H9 (cell line): ENCODE measurements around the gene ADAMTS2. TPM values are rescaled to one million over a fixed set of nuclear protein-coding genes. Genes with fewer than 3 reads are reported as not detected.

ENCODE experiments used
- DNase-seq: peaks from one replicate; pipeline ENCODE4 v3.0.0-alpha.2; 2017
- H2AFZ ChIP-seq: one replicate; pipeline ENCODE4 v1.6.1; 2013; ENCODE audit warnings: mild to moderate bottlenecking, low read length, control low read depth, moderate library complexity
- H2AK5ac ChIP-seq: 2 replicates; pipeline ENCODE4 v1.6.1; 2013; ENCODE audit warnings: low read length, control low read depth, mixed read lengths; ENCODE audit not compliant: insufficient read length
- H2BK120ac ChIP-seq: one replicate; pipeline ENCODE4 v1.6.1; 2013; ENCODE audit warnings: low read depth, mild to moderate bottlenecking, low read length, control low read depth, inconsistent platforms; ENCODE audit not compliant: poor library complexity, severe bottlenecking
- H2BK12ac ChIP-seq: 2 replicates; pipeline ENCODE4 v1.6.1; 2013; ENCODE audit warnings: low read length, control low read depth, mixed read lengths, low read depth; ENCODE audit not compliant: insufficient read length
- H2BK15ac ChIP-seq: 2 replicates; pipeline ENCODE4 v1.6.1; 2013; ENCODE audit warnings: low read depth, low read length, control low read depth
- H2BK20ac ChIP-seq: one replicate; pipeline ENCODE4 v1.6.1; 2013; ENCODE audit warnings: low read depth, mild to moderate bottlenecking, low read length, control low read depth, inconsistent platforms; ENCODE audit not compliant: poor library complexity, severe bottlenecking
- H2BK5ac ChIP-seq: 2 replicates; pipeline ENCODE4 v1.6.1; 2013; ENCODE audit warnings: low read length, control low read depth, mixed read lengths; ENCODE audit not compliant: insufficient read length
- H3K14ac ChIP-seq: 2 replicates; pipeline ENCODE4 v1.6.1; 2013; ENCODE audit warnings: low read length, control low read depth; ENCODE audit not compliant: insufficient read depth
- H3K18ac ChIP-seq: 2 replicates; pipeline ENCODE4 v1.6.1; 2013; ENCODE audit warnings: low read depth, mild to moderate bottlenecking, mixed read lengths, low read length, control low read depth; ENCODE audit not compliant: insufficient read length
- H3K23ac ChIP-seq: 2 replicates; pipeline ENCODE4 v1.6.1; 2013; ENCODE audit warnings: low read length, control low read depth, mixed read lengths, low read depth; ENCODE audit not compliant: insufficient read length
- H3K23me2 ChIP-seq: 2 replicates; pipeline ENCODE4 v1.6.1; 2013; ENCODE audit warnings: low read depth, mild to moderate bottlenecking, mixed read lengths, low read length, control low read depth; ENCODE audit not compliant: insufficient read length, poor library complexity, severe bottlenecking
- H3K27ac ChIP-seq: 2 replicates; pipeline ENCODE4 v1.5.1; 2013; ENCODE audit warnings: low read length, control low read depth, mixed read lengths, low read depth; ENCODE audit not compliant: insufficient read length
- H3K27me3 ChIP-seq: 2 replicates; pipeline ENCODE4 v1.6.1; 2013; ENCODE audit warnings: low read length, control low read depth, inconsistent platforms; ENCODE audit not compliant: insufficient read depth
- H3K4ac ChIP-seq: 2 replicates; pipeline ENCODE4 v1.6.1; 2013; ENCODE audit warnings: low read depth, mild to moderate bottlenecking, control low read depth, inconsistent platforms, low read length, moderate library complexity
- H3K4me1 ChIP-seq: 2 replicates; pipeline ENCODE4 v1.6.1; 2013; ENCODE audit warnings: low read length, control low read depth, inconsistent platforms; ENCODE audit not compliant: insufficient read depth
- H3K4me2 ChIP-seq: 2 replicates; pipeline ENCODE4 v1.6.1; 2013; ENCODE audit warnings: low read length, control low read depth, mixed read lengths; ENCODE audit not compliant: insufficient read length, insufficient read depth
- H3K56ac ChIP-seq: 2 replicates; pipeline ENCODE4 v1.6.1; 2013; ENCODE audit warnings: low read depth, mild to moderate bottlenecking, mixed read lengths, low read length, control low read depth; ENCODE audit not compliant: insufficient read length
- H3K79me1 ChIP-seq: 2 replicates; pipeline ENCODE4 v1.6.1; 2013; ENCODE audit warnings: low read depth, mild to moderate bottlenecking, moderate library complexity, low read length, control low read depth, inconsistent platforms; ENCODE audit not compliant: insufficient read depth, poor library complexity, severe bottlenecking
- H3K79me2 ChIP-seq: 2 replicates; pipeline ENCODE4 v1.6.1; 2013; ENCODE audit warnings: low read length, control low read depth, inconsistent platforms; ENCODE audit not compliant: insufficient read depth
- H3K9ac ChIP-seq: 2 replicates; pipeline ENCODE4 v1.6.1; 2013; ENCODE audit warnings: low read length, control low read depth, mixed read lengths; ENCODE audit not compliant: insufficient read length; ENCODE audit errors: extremely low read depth
- H3K9me3 ChIP-seq: one replicate; pipeline ENCODE4 v1.6.1; 2013; ENCODE audit warnings: low read depth, low read length, inconsistent platforms; ENCODE audit not compliant: control insufficient read depth
- H3T11ph ChIP-seq: one replicate; pipeline ENCODE4 v1.6.1; 2013; ENCODE audit warnings: mild to moderate bottlenecking, low read length, control low read depth, inconsistent platforms
- H4K20me1 ChIP-seq: one replicate; pipeline ENCODE4 v1.6.1; 2013; ENCODE audit not compliant: control insufficient read depth, insufficient read length, insufficient read depth
- H4K5ac ChIP-seq: 2 replicates; pipeline ENCODE4 v1.6.1; 2013; ENCODE audit warnings: low read depth, mild to moderate bottlenecking, mixed read lengths, low read length, control low read depth; ENCODE audit not compliant: insufficient read length
- H4K8ac ChIP-seq: replicated peaks from 2 replicates; pipeline ENCODE4 v1.6.1; 2013; ENCODE audit warnings: low read length, control low read depth, mixed read lengths, low read depth; ENCODE audit not compliant: insufficient read length
- H4K91ac ChIP-seq: 2 replicates; pipeline ENCODE4 v1.6.1; 2013; ENCODE audit warnings: low read depth, mild to moderate bottlenecking, moderate library complexity, mixed read lengths, low read length, control low read depth; ENCODE audit not compliant: insufficient read length
- H3K27ac Mint-ChIP-seq, 3 experiments: 2 replicates in 2 of 3; 3 replicates in 1 of 3; pipeline ENCODE4 v1.8.0; 2020 to 2021; ENCODE audit warnings: mixed read lengths in 3 of 3, mild to moderate bottlenecking in 1 of 3, moderate library complexity in 1 of 3
- H3K27me3 Mint-ChIP-seq: 2 replicates; pipeline ENCODE4 v1.8.0; 2021; ENCODE audit warnings: low read depth, mild to moderate bottlenecking, moderate library complexity, mixed read lengths
- H3K36me3 Mint-ChIP-seq, 3 experiments: 2 replicates in 2 of 3; 3 replicates in 1 of 3; pipeline ENCODE4 v1.8.0; 2020 to 2021; ENCODE audit warnings: low read depth in 3 of 3, mixed read lengths in 3 of 3; ENCODE audit not compliant: insufficient read depth in 1 of 3
- H3K4me1 Mint-ChIP-seq, 2 experiments: 2 replicates each; pipeline ENCODE4 v1.8.0; 2020; ENCODE audit warnings: mixed read lengths in 2 of 2
- H3K4me3 Mint-ChIP-seq, 2 experiments: 2 replicates in 1 of 2; 3 replicates in 1 of 2; pipeline ENCODE4 v1.8.0; 2020 to 2021; ENCODE audit warnings: mild to moderate bottlenecking in 2 of 2, mixed read lengths in 2 of 2, moderate library complexity in 1 of 2
- H3K9me3 Mint-ChIP-seq, 2 experiments: 2 replicates in 1 of 2; 3 replicates in 1 of 2; pipeline ENCODE4 v1.8.0; 2020; ENCODE audit warnings: mild to moderate bottlenecking in 2 of 2, mixed read lengths in 2 of 2, moderate library complexity in 1 of 2
- CTCF ChIP-seq: fragments of 200-600 bp; sonication (generic); conservative IDR thresholded peaks from 3 replicates; pipeline ENCODE4 v1.8.0; 2021; ENCODE audit warnings: antibody characterized with exemption, mild to moderate bottlenecking
- WGBS: extraction: QIAGEN DNeasy Blood & Tissue Kit; methylation state at CpG from one replicate; pipeline ENCODE4 v1.1.7; 2013; ENCODE audit warnings: missing lambda C conversion rate, low lambda C conversion rate, mixed read lengths; ENCODE audit not compliant: insufficient read length; ENCODE audit errors: extremely low coverage; 5-methylcytosine and 5-hydroxymethylcytosine counted together
- total RNA-seq: library from RNA; stranded (reverse); gene quantifications from 2 replicates; pipeline ENCODE4 v1.2.1, GENCODE V29; 2021

Gene ADAMTS2
- total RNA-seq, 1 experiment from 2014 or later = 5.4 TPM

- Histone ChIP-seq H3K23ac (no peak overlapping the region), H2BK120ac (no peak overlapping the region), H3K56ac (no peak overlapping the region), H4K5ac (no peak overlapping the region), H3K27ac (no peak overlapping the region), H3K9me3 (no peaks in the 10 kb centered on the region), H3K4me1 (no peaks in the 10 kb centered on the region), H4K20me1 (no peaks in the 10 kb centered on the region), H4K91ac (no peak overlapping the region), H2AK5ac (no peak overlapping the region), H3K9ac (no peak overlapping the region), H3K79me2 (no peaks in the 10 kb centered on the region), H3T11ph (no peak overlapping the region), H2BK15ac (no peak overlapping the region), H2AFZ (no peak overlapping the region), H3K4ac (no peak overlapping the region), H4K8ac (no peak overlapping the region), H3K4me2 (no peak overlapping the region), H2BK5ac (no peak overlapping the region), H3K14ac (no peak overlapping the region), H3K79me1 (no peaks in the 10 kb centered on the region), H3K23me2 (no peaks in the 10 kb centered on the region), H2BK20ac (no peak overlapping the region), H3K27me3 (no peaks in the 10 kb centered on the region), H3K18ac (no peak overlapping the region), H2BK12ac (no peak overlapping the region)
- no peak overlapping the region for H3K4me3 Mint-ChIP-seq
- TF ChIP-seq CTCF = no peak
- no peaks in the 10 kb centered on the region for H3K4me1 Mint-ChIP-seq
- peaks cover 0 to 7% of the 10 kb centered on the region in 2 experiments; a peak in 3 of 5 replicates for H3K9me3 Mint-ChIP-seq
- DNase-seq = no peak
- peaks cover 5% of the 10 kb centered on the region for H3K27me3 Mint-ChIP-seq
- no peak overlapping the region for H3K27ac Mint-ChIP-seq
- peaks cover 0 to under 1% (median 0%) of the 10 kb centered on the region in 3 experiments; a peak in 3 of 7 replicates for H3K36me3 Mint-ChIP-seq
- no CpG with 5 or more reads among the region's 3 CpGs for WGBS
These were observed 205.0 kb downstream of the ADAMTS2 start for GRCh38 chr5:179140293-179140692.
